MM.1S (cell line): Measurements from ENCODE around the gene EXOC4.

Experiments
- DNase-seq: peaks from one replicate; pipeline ENCODE4 v3.0.0-alpha.2; 2015
- H2AFZ ChIP-seq: fragments of 300-600 bp; sonication (generic); 2 replicates; pipeline ENCODE4 v1.6.0; 2016; ENCODE audit warnings: antibody characterized with exemption, low read length
- H3F3A ChIP-seq: fragments of 300-600 bp; sonication (generic); 2 replicates; pipeline ENCODE4 v1.6.1; 2016; ENCODE audit warnings: mild to moderate bottlenecking, antibody characterized with exemption, low read length, moderate library complexity, mixed read lengths; ENCODE audit not compliant: insufficient read depth
- H3K27ac ChIP-seq: fragments of 300-600 bp; sonication (generic); 2 replicates; pipeline ENCODE4 v1.5.1; 2016; ENCODE audit warnings: mild to moderate bottlenecking, low read length
- H3K27me3 ChIP-seq: fragments of 300-600 bp; sonication (generic); replicated peaks from 2 replicates; pipeline ENCODE4 v1.6.0; 2016; ENCODE audit warnings: low read length; ENCODE audit not compliant: insufficient read depth
- H3K36me3 ChIP-seq: fragments of 300-600 bp; sonication (generic); replicated peaks from 2 replicates; pipeline ENCODE4 v1.6.1; 2016; ENCODE audit warnings: mild to moderate bottlenecking, low read length, mixed read lengths; ENCODE audit not compliant: insufficient read depth
- H3K4me1 ChIP-seq: fragments of 300-600 bp; sonication (generic); 2 replicates; pipeline ENCODE4 v1.6.1; 2016; ENCODE audit warnings: low read length, mixed read lengths
- H3K4me2 ChIP-seq: fragments of 300-600 bp; sonication (generic); 2 replicates; pipeline ENCODE4 v1.6.0; 2016; ENCODE audit warnings: low read depth, low read length
- H3K4me3 ChIP-seq: fragments of 300-600 bp; sonication (generic); 2 replicates; pipeline ENCODE4 v1.5.1; 2016; ENCODE audit warnings: low read length, mixed read lengths
- H3K79me2 ChIP-seq: fragments of 300-600 bp; sonication (generic); 2 replicates; pipeline ENCODE4 v1.6.1; 2016; ENCODE audit warnings: mixed run types, low read length, mixed read lengths
- H3K9ac ChIP-seq: fragments of 300-600 bp; sonication (generic); 2 replicates; pipeline ENCODE4 v1.6.1; 2016; ENCODE audit warnings: low read length, mixed read lengths
- H3K9me2 ChIP-seq: fragments of 300-600 bp; sonication (generic); replicated peaks from 2 replicates; pipeline ENCODE4 v1.6.1; 2016; ENCODE audit warnings: mild to moderate bottlenecking, low read length, mixed read lengths; ENCODE audit not compliant: insufficient read depth
- H3K9me3 ChIP-seq: fragments of 300-600 bp; sonication (generic); replicated peaks from 2 replicates; pipeline ENCODE4 v1.6.1; 2016; ENCODE audit warnings: mild to moderate bottlenecking, low read length, mixed read lengths; ENCODE audit not compliant: insufficient read depth
- H4K20me1 ChIP-seq: fragments of 300-600 bp; sonication (generic); 2 replicates; pipeline ENCODE4 v1.6.1; 2016; ENCODE audit warnings: mild to moderate bottlenecking, low read length, moderate library complexity, mixed read lengths; ENCODE audit not compliant: insufficient read depth
- CTCF ChIP-seq: fragments of 300-600 bp; sonication (generic); IDR thresholded peaks from 2 replicates; pipeline ENCODE4 v1.5.1; 2016; ENCODE audit warnings: antibody characterized with exemption, low read length, mixed read lengths
- EZH2 ChIP-seq: fragments of 300-600 bp; sonication (generic); optimal IDR thresholded peaks from 2 replicates; pipeline ENCODE3; 2017; ENCODE audit warnings: low read depth, mild to moderate bottlenecking, antibody characterized with exemption, low read length, mixed read lengths
- EZH2phosphoT487 ChIP-seq: fragments of 300-600 bp; sonication (generic); IDR thresholded peaks from 2 replicates; pipeline ENCODE4 v1.6.1; 2018; ENCODE audit warnings: antibody characterized with exemption, low read length

EXOC4 gene

GRCh38 chr7:133748443-133749407, 495.8 kb downstream of the EXOC4 start:
- no peak overlapping the region for H3K4me3 ChIP-seq
- DNase-seq = no peak
- H3K79me2 ChIP-seq = no peaks in the 10 kb centered on the region
- no peak overlapping the region for H2AFZ ChIP-seq
- no peaks in the 10 kb centered on the region for H3K36me3 ChIP-seq
- H3K27ac ChIP-seq = no peak overlapping the region
- H3K4me1 ChIP-seq = no peaks in the 10 kb centered on the region
- no peaks in the 10 kb centered on the region for H3K27me3 ChIP-seq
- H3K9me3 ChIP-seq = no peaks in the 10 kb centered on the region
- no peak overlapping the region for H3K9ac ChIP-seq
- no peaks in the 10 kb centered on the region for H4K20me1 ChIP-seq
- H3K9me2 ChIP-seq = no peaks in the 10 kb centered on the region
- TF ChIP-seq EZH2 (no peak), EZH2phosphoT487 (no peak), CTCF (no peak)
- no peak overlapping the region for H3K4me2 ChIP-seq
- no peaks in the 10 kb centered on the region for H3F3A ChIP-seq

GRCh38 chr7:133750287-133750686, 497.4 kb downstream of the EXOC4 start:
- Histone ChIP-seq H4K20me1 (no peaks in the 10 kb centered on the region), H3F3A (no peaks in the 10 kb centered on the region), H3K9ac (no peak overlapping the region), H3K4me3 (no peak overlapping the region), H3K9me2 (no peaks in the 10 kb centered on the region), H3K36me3 (no peaks in the 10 kb centered on the region), H3K9me3 (no peaks in the 10 kb centered on the region), H2AFZ (no peak overlapping the region), H3K79me2 (no peaks in the 10 kb centered on the region), H3K27ac (no peak overlapping the region), H3K27me3 (no peaks in the 10 kb centered on the region), H3K4me2 (no peak overlapping the region), H3K4me1 (no peaks in the 10 kb centered on the region)
- no peak for DNase-seq
- TF ChIP-seq EZH2 = no peak
- TF ChIP-seq EZH2phosphoT487 = no peak
- no peak for TF ChIP-seq CTCF

- no peaks in the 10 kb centered on the region for H3K9me3 ChIP-seq
- H3K4me3 ChIP-seq = no peak overlapping the region
- no peak overlapping the region for H3K27ac ChIP-seq
- no peak for DNase-seq
- H3K9me2 ChIP-seq = no peaks in the 10 kb centered on the region
- H3K4me2 ChIP-seq = no peak overlapping the region
- no peaks in the 10 kb centered on the region for H3K79me2 ChIP-seq
- no peaks in the 10 kb centered on the region for H3K27me3 ChIP-seq
- no peaks in the 10 kb centered on the region for H3K4me1 ChIP-seq
- H3F3A ChIP-seq = no peaks in the 10 kb centered on the region
- no peaks in the 10 kb centered on the region for H4K20me1 ChIP-seq
- no peaks in the 10 kb centered on the region for H3K36me3 ChIP-seq
- TF ChIP-seq EZH2 (no peak), EZH2phosphoT487 (no peak), CTCF (no peak)
- no peak overlapping the region for H2AFZ ChIP-seq
- H3K9ac ChIP-seq = no peak overlapping the region
Observed at GRCh38 chr7:133751079-133751478, 498.2 kb downstream of the EXOC4 start.
